GM12878 (cell line): ENCODE data around the gene ELP6. TPM values are rescaled to one million over a fixed set of nuclear protein-coding genes. Genes with fewer than 3 reads are reported as not detected.

Source experiments
- ATAC-seq: fragments of 200-7000 bp; cut with Tn5 transposase; 3 replicates; pipeline ENCODE4 v1.9.1; 2020; ENCODE audit warnings: mild to moderate bottlenecking, moderate library complexity
- BruUV-seq: library from RNA; stranded (reverse); fragments of 400-500 nt; replicated peaks from 2 replicates; lab custom pipeline; 2021; lab: Mats Ljungman, UMichigan
- CTCF ChIA-PET: fragments of 300-600 bp; sonication (Branson Sonifier 250); formaldehyde crosslinking; extraction: SDS; loops from one replicate; lab custom pipeline; 2021; ENCODE audit warnings: inconsistent platforms; lab: Yijun Ruan, JAX
- POLR2A ChIA-PET: fragments of 350-600 bp; formaldehyde crosslinking; extraction: SDS; loops from one replicate; lab custom pipeline; 2021; ENCODE audit warnings: inconsistent platforms; lab: Charles Lee
- RAD21 ChIA-PET: fragments of 300-600 bp; sonication (Branson Sonifier 250); formaldehyde crosslinking; loops from one replicate; lab custom pipeline; 2023; ENCODE audit warnings: antibody characterized with exemption; ENCODE audit not compliant: unreplicated experiment; lab: Charles Lee
- SMC1A ChIA-PET: fragments of 300-600 bp; sonication (Branson Sonifier 250); formaldehyde crosslinking; loops from one replicate; lab custom pipeline; 2023; ENCODE audit not compliant: unreplicated experiment, uncharacterized antibody; lab: Charles Lee
- DNase-seq: peaks from one replicate; pipeline ENCODE4 v3.0.0-alpha.2; 2011; ENCODE audit warnings: low read depth, low spot score
- FAIRE-seq: peaks from 3 replicates; lab custom pipeline; 2011; peaks lifted over from hg19 to GRCh38; lab: Jason Lieb, UNC
- H2AFZ ChIP-seq: 2 replicates; pipeline ENCODE4 v1.6.0; 2011; ENCODE audit warnings: low read depth, low read length, control low read depth; ENCODE audit not compliant: control insufficient read depth
- H3K27ac ChIP-seq: 2 replicates; pipeline ENCODE4 v1.5.1; 2011; ENCODE audit warnings: control low read depth; ENCODE audit not compliant: control insufficient read depth, insufficient read depth
- H3K27me3 ChIP-seq, 2 experiments: replicated peaks in 1 of 2; 2 replicates each; pipeline versions ENCODE4 v1.6.0 to v1.6.1; 2011; ENCODE audit warnings: low read length in 1 of 2; ENCODE audit not compliant: control insufficient read depth in 2 of 2, insufficient read depth in 2 of 2
- H3K36me3 ChIP-seq, 2 experiments: 2 replicates each; pipeline ENCODE4 v1.5.1; 2011; ENCODE audit warnings: low read length in 1 of 2; ENCODE audit not compliant: control insufficient read depth in 2 of 2, insufficient read depth in 2 of 2
- H3K4me1 ChIP-seq: 2 replicates; pipeline ENCODE4 v1.6.1; 2011; ENCODE audit warnings: mild to moderate bottlenecking, low read length, moderate library complexity, mixed read lengths; ENCODE audit not compliant: control insufficient read depth, insufficient read depth
- H3K4me2 ChIP-seq: 2 replicates; pipeline ENCODE4 v1.6.0; 2011; ENCODE audit warnings: control low read depth; ENCODE audit not compliant: control insufficient read depth, insufficient read depth
- H3K4me3 ChIP-seq: fragments of 200-600 bp; sonication (generic); 2 replicates; pipeline ENCODE4 v1.5.1; 2016
- H3K79me2 ChIP-seq: 2 replicates; pipeline ENCODE4 v1.6.0; 2011; ENCODE audit warnings: low read length; ENCODE audit not compliant: control insufficient read depth, insufficient read depth
- H3K9ac ChIP-seq: 2 replicates; pipeline ENCODE4 v1.8.0; 2011; ENCODE audit warnings: low read length, control low read depth, mixed read lengths; ENCODE audit not compliant: control insufficient read depth, insufficient read depth
- H3K9me3 ChIP-seq: replicated peaks from 3 replicates; pipeline ENCODE4 v1.5.1; 2011; ENCODE audit warnings: mild to moderate bottlenecking, low read length; ENCODE audit not compliant: control insufficient read depth, insufficient read depth
- H4K20me1 ChIP-seq: 2 replicates; pipeline ENCODE4 v1.6.0; 2011; ENCODE audit not compliant: control insufficient read depth, insufficient read depth
- BCL11A ChIP-seq: IDR thresholded peaks from 2 replicates; pipeline ENCODE4 v1.6.1; 2011; ENCODE audit warnings: low read depth, low read length
- CHD4 ChIP-seq: fragments of 200-600 bp; sonication (generic); IDR thresholded peaks from 2 replicates; pipeline ENCODE4 v1.6.1; 2016; ENCODE audit warnings: mild to moderate bottlenecking
- CREM ChIP-seq: IDR thresholded peaks from 2 replicates; pipeline ENCODE4 v1.6.1; 2014; ENCODE audit warnings: antibody characterized with exemption, low read depth
- EP300 ChIP-seq, 2 experiments: fragments of 150-350 bp in 1 of 2; IDR thresholded peaks; 2 replicates each; pipeline ENCODE4 v1.6.1; 2011 to 2012; ENCODE audit warnings: low read depth in 2 of 2, low read length in 2 of 2, borderline replicate concordance in 1 of 2, improper control_type of control experiment in 1 of 2, inconsistent platforms in 1 of 2; ENCODE audit not compliant: control insufficient read depth in 1 of 2
- FOXK2 ChIP-seq: fragments of 450-650 bp; IDR thresholded peaks from 2 replicates; pipeline ENCODE4 v1.6.1; 2017; ENCODE audit warnings: mild to moderate bottlenecking, moderate library complexity
- GABPA ChIP-seq: IDR thresholded peaks from 2 replicates; pipeline ENCODE4 v1.6.1; 2014; ENCODE audit warnings: antibody characterized with exemption, low read depth, mild to moderate bottlenecking, inconsistent platforms
- HCFC1 ChIP-seq: fragments of 150-350 bp; IDR thresholded peaks from 2 replicates; pipeline ENCODE4 v1.6.1; 2014; ENCODE audit warnings: low read length
- IKZF1 ChIP-seq: fragments of 450-650 bp; conservative IDR thresholded peaks from 2 replicates; pipeline ENCODE4 v1.6.1; 2017; ENCODE audit warnings: antibody characterized with exemption, mild to moderate bottlenecking
- MTA2 ChIP-seq: fragments of 450-650 bp; IDR thresholded peaks from 2 replicates; pipeline ENCODE4 v1.6.1; 2016; ENCODE audit warnings: low read depth, mild to moderate bottlenecking, moderate library complexity
- MYB ChIP-seq: fragments of 150-350 bp; IDR thresholded peaks from 2 replicates; pipeline ENCODE4 v1.6.1; 2014; ENCODE audit warnings: mild to moderate bottlenecking, low read depth, low read length, borderline replicate concordance
- NFYB ChIP-seq: IDR thresholded peaks from 2 replicates; pipeline ENCODE4 v1.6.1; 2011; ENCODE audit warnings: low read depth, mild to moderate bottlenecking, low read length, improper control_type of control experiment, moderate library complexity; ENCODE audit not compliant: insufficient read depth
- PML ChIP-seq: IDR thresholded peaks from 2 replicates; pipeline ENCODE4 v1.6.1; 2012; ENCODE audit warnings: low read length, inconsistent platforms
- RB1 ChIP-seq: fragments of 450-650 bp; formaldehyde crosslinking; IDR thresholded peaks from 2 replicates; pipeline ENCODE4 v1.6.1; 2017; ENCODE audit warnings: mild to moderate bottlenecking, borderline replicate concordance
- RFX5 ChIP-seq: IDR thresholded peaks from 2 replicates; pipeline ENCODE4 v1.6.1; 2011; ENCODE audit warnings: low read depth, low read length, improper control_type of control experiment
- TCF12 ChIP-seq: IDR thresholded peaks from 2 replicates; pipeline ENCODE4 v1.6.1; 2011; ENCODE audit warnings: low read depth, mild to moderate bottlenecking, low read length
- TCF7 ChIP-seq: IDR thresholded peaks from 2 replicates; pipeline ENCODE4 v1.6.1; 2014; ENCODE audit warnings: antibody characterized with exemption, borderline replicate concordance
- YBX1 ChIP-seq: fragments of 450-650 bp; IDR thresholded peaks from 2 replicates; pipeline ENCODE4 v1.6.1; 2016; ENCODE audit warnings: antibody characterized with exemption
- ZBTB4 ChIP-seq: fragments of 450-650 bp; formaldehyde crosslinking; IDR thresholded peaks from 2 replicates; pipeline ENCODE4 v1.4.0; 2022; ENCODE audit warnings: mild to moderate bottlenecking, moderate library complexity
- WGBS: methylation state at CpG from one replicate; pipeline ENCODE4 v1.1.6; 2016; ENCODE audit warnings: low lambda C conversion rate; ENCODE audit not compliant: insufficient replicate concordance, insufficient coverage; ENCODE audit errors: missing lambda C conversion rate; 5-methylcytosine and 5-hydroxymethylcytosine counted together
- in situ Hi-C: fragments of 300-500 bp; cut with MboI; formaldehyde crosslinking; loops from 9 replicates; pipeline ENCODE4 v1.14.3; 2018; ENCODE audit warnings: mixed read lengths
- intact Hi-C: fragments of 100-400 bp; cut with micrococcal nuclease; formaldehyde crosslinking; loops from one replicate; pipeline ENCODE4 v1.14.2; 2022; ENCODE audit not compliant: unreplicated experiment
- polyA plus RNA-seq, 11 experiments: library from polyadenylated mRNA; depleted of rRNA in 4 of 11; unstranded in 6 of 11; stranded (reverse) in 5 of 11; fragments of >200 nt; fragmentation: Nextera tagmentation in 4 of 11; fragmentation: Illumina TruSeq in 1 of 11; extraction: Ambion mirVana in 4 of 11; extraction: Trizol in 1 of 11; gene quantifications; 1 replicate in 1 of 11; 2 replicates in 10 of 11; pipeline versions ENCODE4 v1.2.1 to v1.2.3, GENCODE V29; 2011 to 2016; ENCODE audit warnings: inconsistent platforms in 2 of 11, missing spikeins in 2 of 11, low read depth in 1 of 11
- total RNA-seq, 4 experiments: library from RNA; depleted of rRNA in 3 of 4; stranded (reverse); fragments of >200 nt in 3 of 4; fragmentation: Illumina TruSeq in 1 of 4; extraction: Trizol in 1 of 4; gene quantifications; 2 replicates each; pipeline versions ENCODE4 v1.2.1 to v1.2.3, GENCODE V29; 2013 to 2021

ELP6 gene
- total and polyA plus RNA-seq, 10 of the 15 experiments (the other 5 are each of a cell fraction or from before 2014, with no cell fraction given) = 39.5 to 83.3 (median 50.2) TPM

GRCh38 chr3:47553407-47553806 is 39.9 kb upstream of the ELP6 start:
- FAIRE-seq (no peak), ATAC-seq (no peak), DNase-seq (no peak)
- no peak overlapping the region for H3K4me3 ChIP-seq
- H3K27ac ChIP-seq = no peak overlapping the region
- no TSS peak for BruUV-seq
- intact Hi-C loops (no loop called here), in situ Hi-C loops (no loop called here)
- SMC1A ChIA-PET = no interaction called here
- RAD21 ChIA-PET = no interaction called here
- CTCF ChIA-PET = no interaction called here
- no peaks in the 10 kb centered on the region for H3K36me3 ChIP-seq
- no peaks in the 10 kb centered on the region for H3K9me3 ChIP-seq
- no peak overlapping the region for H3K9ac ChIP-seq
- no peaks in the 10 kb centered on the region for H3K4me1 ChIP-seq
- TF ChIP-seq HCFC1 (no peak), TCF12 (no peak), FOXK2 (no peak), CREM (no peak), IKZF1 (no peak), RFX5 (no peak), MYB (no peak), YBX1 (no peak), PML (no peak)
- no peak overlapping the region for H2AFZ ChIP-seq
- no peaks in the 10 kb centered on the region for H4K20me1 ChIP-seq
- H3K79me2 ChIP-seq = no peaks in the 10 kb centered on the region
- WGBS = 49% methylated on average over 7 of the region's 7 CpGs
- no peak overlapping the region for H3K4me2 ChIP-seq
- POLR2A ChIA-PET = no interaction called here
- no peaks in the 10 kb centered on the region for H3K27me3 ChIP-seq

- intact Hi-C loops = no loop called here
- DNase-seq = no peak
- Histone ChIP-seq H3K9ac (no peak overlapping the region), H3K27me3 (no peaks in the 10 kb centered on the region; a peak in 1 of 4 replicates), H3K9me3 (no peaks in the 10 kb centered on the region), H3K79me2 (no peaks in the 10 kb centered on the region), H3K4me1 (no peaks in the 10 kb centered on the region), H3K27ac (no peak overlapping the region), H3K4me2 (no peak overlapping the region), H4K20me1 (no peaks in the 10 kb centered on the region), H2AFZ (no peak overlapping the region), H3K4me3 (no peak overlapping the region), H3K36me3 (no peaks in the 10 kb centered on the region)
- in situ Hi-C loops = no loop called here
- FAIRE-seq = no peak
- ChIA-PET CTCF (interaction anchor here (0.9 to 1.7 kb wide), 2 partner anchors 13 to 20 kb away, joined by 3 to 4 read pairs; no protein-coding TSS in a partner anchor), RAD21 (no interaction called here), SMC1A (interaction anchor here (0.9 kb wide), 1 partner anchor 270 kb away, joined by 3 read pairs; no protein-coding TSS in a partner anchor), POLR2A (no interaction called here)
- no peak for ATAC-seq
- 68% methylated on average over 21 of the region's 21 CpGs for WGBS
- BruUV-seq = no TSS peak
- TF ChIP-seq CHD4 (no peak), ZBTB4 (CRISPR knock-in tag) (no peak), NFYB (no peak), MTA2 (no peak), GABPA (no peak), TCF7 (no peak), EP300 (IDR thresholded peaks at IDR 0.05; ENCODE audit: borderline replicate concordance in 1 of 2, control insufficient read depth in 1 of 2, low read depth in 2 of 2, low read length in 2 of 2) (no peak), BCL11A (no peak), RB1 (no peak)
These were observed 29.1 kb upstream of the ELP6 start for GRCh38 chr3:47542471-47543173.
